NCI-H446 (cell line): Measurements from ENCODE around the gene DDIAS.
"Not testable (repeated sequence)": the region's sequence is repeated elsewhere in the genome, so short reads cannot be mapped to it uniquely, and the experiment has no call there.

ENCODE experiments used
- DNase-seq, 2 experiments: peaks; one replicate each; lab custom pipeline; 2025; lab: John Stamatoyannopoulos, UW

DDIAS gene

GRCh38 chr11:82927264-82927880 lies 25.8 kb downstream of the DDIAS start:
- peak; percentile 26 to 62 for DNase-seq

- DNase-seq = no peak
Measured at GRCh38 chr11:82929121-82929520, 27.6 kb downstream of the DDIAS start.

GRCh38 chr11:82930229-82930628 lies 28.7 kb downstream of the DDIAS start:
- no peak for DNase-seq

- no peak for DNase-seq
Measured at GRCh38 chr11:82930734-82931133, 29.2 kb downstream of the DDIAS start.

- DNase-seq = no peak
Measured at GRCh38 chr11:82932564-82932963, 31.0 kb downstream of the DDIAS start.

GRCh38 chr11:82936261-82936660 lies 34.7 kb downstream of the DDIAS start:
- no peak for DNase-seq

- no peak for DNase-seq
Measured at GRCh38 chr11:82937554-82937953, 36.0 kb downstream of the DDIAS start.

GRCh38 chr11:82939456-82939855 lies 37.9 kb downstream of the DDIAS start:
- no peak for DNase-seq

GRCh38 chr11:82942376-82942775 lies 40.8 kb downstream of the DDIAS start:
- no peak for DNase-seq

GRCh38 chr11:82943430-82943829 lies 41.9 kb downstream of the DDIAS start:
- DNase-seq = not testable (repeated sequence)

- no peak for DNase-seq
Measured at GRCh38 chr11:82944198-82944597, 42.7 kb downstream of the DDIAS start.

GRCh38 chr11:82945041-82945440 lies 43.5 kb downstream of the DDIAS start:
- not testable (repeated sequence) for DNase-seq

GRCh38 chr11:82945682-82946081 lies 44.1 kb downstream of the DDIAS start:
- DNase-seq = no peak

GRCh38 chr11:82949352-82949751 lies 47.8 kb downstream of the DDIAS start:
- no peak for DNase-seq

GRCh38 chr11:82950502-82950901 lies 49.0 kb downstream of the DDIAS start:
- not testable (repeated sequence) for DNase-seq

GRCh38 chr11:82955736-82956453 lies 54.4 kb downstream of the DDIAS start:
- not testable (repeated sequence) for DNase-seq

GRCh38 chr11:82959987-82960778 lies 58.6 kb downstream of the DDIAS start:
- DNase-seq = no peak

- DNase-seq = no peak
Measured at GRCh38 chr11:82960779-82961143, 59.2 kb downstream of the DDIAS start.

GRCh38 chr11:82962021-82962420 lies 60.5 kb downstream of the DDIAS start:
- not testable (repeated sequence) for DNase-seq

- no peak for DNase-seq
Measured at GRCh38 chr11:82967381-82967780, 65.8 kb downstream of the DDIAS start.

GRCh38 chr11:82969811-82970210 lies 68.3 kb downstream of the DDIAS start:
- DNase-seq = no peak

GRCh38 chr11:82970507-82971083 lies 69.1 kb downstream of the DDIAS start:
- peak in 1 of 2 experiments; percentile 58 for DNase-seq
